Measurements from ENCODE around the gene RUNX1. TPM values are rescaled to one million over a fixed set of nuclear protein-coding genes. Genes with fewer than 3 reads are reported as not detected.

Gene RUNX1
- total RNA-seq, 2 donors from 2014 or later = 97.0 to 110 TPM

GRCh38 chr21:34782506-34783360, 266.4 kb downstream of the RUNX1 start:
- DNase-seq (no peak), ATAC-seq (no peak)
- H3K4me3 Mint-ChIP-seq = no peak overlapping the region
- H3K36me3 Mint-ChIP-seq (ENCODE audit: low read depth) = no peaks in the 10 kb centered on the region
- peaks cover 2% of the 10 kb centered on the region for H3K4me1 Mint-ChIP-seq
- no peak overlapping the region for H3K27ac Mint-ChIP-seq
- no peaks in the 10 kb centered on the region for H3K9me3 ChIP-seq (ENCODE audit: control insufficient read depth, low read length, poor library complexity, severe bottlenecking)
- H3K27me3 Mint-ChIP-seq = peaks cover 11% of the 10 kb centered on the region

GRCh38 chr21:34781526-34781925, 267.6 kb downstream of the RUNX1 start:
- no peak for ATAC-seq
- H3K27me3 Mint-ChIP-seq = peaks cover 18% of the 10 kb centered on the region

GRCh38 chr21:34779860-34780259, 269.2 kb downstream of the RUNX1 start:
- no peak overlapping the region for H3K4me3 Mint-ChIP-seq
- H3K27me3 Mint-ChIP-seq = peaks cover 28% of the 10 kb centered on the region
- no peaks in the 10 kb centered on the region for H3K36me3 Mint-ChIP-seq (ENCODE audit: low read depth)
- no peaks in the 10 kb centered on the region for H3K9me3 ChIP-seq (ENCODE audit: control insufficient read depth, low read length, poor library complexity, severe bottlenecking)
- no peak for DNase-seq
- H3K4me1 Mint-ChIP-seq = no peaks in the 10 kb centered on the region
- ATAC-seq = no peak
- no peak overlapping the region for H3K27ac Mint-ChIP-seq

More at GRCh38 chr21:34781526-34781925, 267.6 kb downstream of the RUNX1 start:
- H3K27ac Mint-ChIP-seq = no peak overlapping the region
- H3K36me3 Mint-ChIP-seq (ENCODE audit: low read depth) = no peaks in the 10 kb centered on the region
- no peaks in the 10 kb centered on the region for H3K9me3 ChIP-seq (ENCODE audit: control insufficient read depth, low read length, poor library complexity, severe bottlenecking)
- peaks cover 2% of the 10 kb centered on the region for H3K4me1 Mint-ChIP-seq
- no peak for DNase-seq
- no peak overlapping the region for H3K4me3 Mint-ChIP-seq

- no peak for ATAC-seq
- H3K4me1 Mint-ChIP-seq = no peaks in the 10 kb centered on the region
Observed at GRCh38 chr21:34775793-34776192, 273.3 kb downstream of the RUNX1 start.

GRCh38 chr21:34774750-34775149, 274.4 kb downstream of the RUNX1 start:
- Mint-ChIP-seq H3K27ac (no peak overlapping the region), H3K4me1 (no peaks in the 10 kb centered on the region), H3K27me3 (peaks cover 29% of the 10 kb centered on the region), H3K4me3 (no peak overlapping the region), H3K36me3 (ENCODE audit: low read depth) (no peaks in the 10 kb centered on the region)
- no peaks in the 10 kb centered on the region for H3K9me3 ChIP-seq (ENCODE audit: control insufficient read depth, low read length, poor library complexity, severe bottlenecking)
- DNase-seq = no peak
- no peak for ATAC-seq

More at GRCh38 chr21:34775793-34776192, 273.3 kb downstream of the RUNX1 start:
- Mint-ChIP-seq H3K27ac (no peak overlapping the region), H3K36me3 (ENCODE audit: low read depth) (no peaks in the 10 kb centered on the region), H3K4me3 (no peak overlapping the region), H3K27me3 (peaks cover 29% of the 10 kb centered on the region)
- no peak for DNase-seq
- no peaks in the 10 kb centered on the region for H3K9me3 ChIP-seq (ENCODE audit: control insufficient read depth, low read length, poor library complexity, severe bottlenecking)

GRCh38 chr21:34771512-34772028, 277.5 kb downstream of the RUNX1 start:
- Mint-ChIP-seq H3K27me3 (peaks cover 24% of the 10 kb centered on the region), H3K36me3 (ENCODE audit: low read depth) (no peaks in the 10 kb centered on the region), H3K4me3 (no peak overlapping the region), H3K27ac (no peak overlapping the region), H3K4me1 (no peaks in the 10 kb centered on the region)
- ATAC-seq (no peak), DNase-seq (no peak)
- no peaks in the 10 kb centered on the region for H3K9me3 ChIP-seq (ENCODE audit: control insufficient read depth, low read length, poor library complexity, severe bottlenecking)

- peaks cover 20% of the 10 kb centered on the region for H3K27me3 Mint-ChIP-seq
- ATAC-seq = no peak
- H3K4me1 Mint-ChIP-seq = no peaks in the 10 kb centered on the region
Observed at GRCh38 chr21:34770576-34770975, 278.5 kb downstream of the RUNX1 start.

GRCh38 chr21:34768326-34768725, 280.8 kb downstream of the RUNX1 start:
- no peak for DNase-seq
- no peak overlapping the region for H3K27ac Mint-ChIP-seq

More at GRCh38 chr21:34770576-34770975, 278.5 kb downstream of the RUNX1 start:
- H3K36me3 Mint-ChIP-seq (ENCODE audit: low read depth) = no peaks in the 10 kb centered on the region
- no peaks in the 10 kb centered on the region for H3K9me3 ChIP-seq (ENCODE audit: control insufficient read depth, low read length, poor library complexity, severe bottlenecking)
- no peak overlapping the region for H3K4me3 Mint-ChIP-seq
- H3K27ac Mint-ChIP-seq = no peak overlapping the region
- no peak for DNase-seq

GRCh38 chr21:34766862-34767261, 282.2 kb downstream of the RUNX1 start:
- H3K27me3 Mint-ChIP-seq = peaks cover 8% of the 10 kb centered on the region

More at GRCh38 chr21:34768326-34768725, 280.8 kb downstream of the RUNX1 start:
- no peaks in the 10 kb centered on the region for H3K9me3 ChIP-seq (ENCODE audit: control insufficient read depth, low read length, poor library complexity, severe bottlenecking)
- no peaks in the 10 kb centered on the region for H3K36me3 Mint-ChIP-seq (ENCODE audit: low read depth)
- H3K4me1 Mint-ChIP-seq = no peaks in the 10 kb centered on the region
- no peak for ATAC-seq
- H3K27me3 Mint-ChIP-seq = peaks cover 8% of the 10 kb centered on the region
- H3K4me3 Mint-ChIP-seq = no peak overlapping the region

GRCh38 chr21:34765619-34766018, 283.5 kb downstream of the RUNX1 start:
- Mint-ChIP-seq H3K27me3 (peaks cover 8% of the 10 kb centered on the region), H3K36me3 (ENCODE audit: low read depth) (no peaks in the 10 kb centered on the region), H3K27ac (no peak overlapping the region), H3K4me1 (no peaks in the 10 kb centered on the region), H3K4me3 (no peak overlapping the region)
- DNase-seq = no peak
- H3K9me3 ChIP-seq (ENCODE audit: control insufficient read depth, low read length, poor library complexity, severe bottlenecking) = no peaks in the 10 kb centered on the region
- ATAC-seq = no peak

More at GRCh38 chr21:34766862-34767261, 282.2 kb downstream of the RUNX1 start:
- Mint-ChIP-seq H3K27ac (no peak overlapping the region), H3K4me3 (no peak overlapping the region), H3K4me1 (no peaks in the 10 kb centered on the region), H3K36me3 (ENCODE audit: low read depth) (no peaks in the 10 kb centered on the region)
- DNase-seq (no peak), ATAC-seq (no peak)
- H3K9me3 ChIP-seq (ENCODE audit: control insufficient read depth, low read length, poor library complexity, severe bottlenecking) = no peaks in the 10 kb centered on the region

- Mint-ChIP-seq H3K36me3 (ENCODE audit: low read depth) (no peaks in the 10 kb centered on the region), H3K4me3 (no peak overlapping the region), H3K4me1 (no peaks in the 10 kb centered on the region), H3K27ac (no peak overlapping the region), H3K27me3 (peaks cover 8% of the 10 kb centered on the region)
- no peaks in the 10 kb centered on the region for H3K9me3 ChIP-seq (ENCODE audit: control insufficient read depth, low read length, poor library complexity, severe bottlenecking)
- no peak for DNase-seq
- ATAC-seq = no peak
Observed at GRCh38 chr21:34764715-34765284, 284.3 kb downstream of the RUNX1 start.

- H3K4me1 Mint-ChIP-seq = no peaks in the 10 kb centered on the region
- H3K4me3 Mint-ChIP-seq = no peak overlapping the region
- no peaks in the 10 kb centered on the region for H3K9me3 ChIP-seq (ENCODE audit: control insufficient read depth, low read length, poor library complexity, severe bottlenecking)
- H3K27me3 Mint-ChIP-seq = no peaks in the 10 kb centered on the region
- H3K27ac Mint-ChIP-seq = no peak overlapping the region
- DNase-seq (no peak), ATAC-seq (no peak)
- no peaks in the 10 kb centered on the region for H3K36me3 Mint-ChIP-seq (ENCODE audit: low read depth)
Observed at GRCh38 chr21:34762786-34763185, 286.3 kb downstream of the RUNX1 start.

GRCh38 chr21:34761758-34762330, 287.3 kb downstream of the RUNX1 start:
- no peak overlapping the region for H3K4me3 Mint-ChIP-seq
- no peaks in the 10 kb centered on the region for H3K9me3 ChIP-seq (ENCODE audit: control insufficient read depth, low read length, poor library complexity, severe bottlenecking)
- H3K36me3 Mint-ChIP-seq (ENCODE audit: low read depth) = no peaks in the 10 kb centered on the region
- H3K4me1 Mint-ChIP-seq = no peaks in the 10 kb centered on the region
- H3K27ac Mint-ChIP-seq = no peak overlapping the region
- no peaks in the 10 kb centered on the region for H3K27me3 Mint-ChIP-seq
- no peak for DNase-seq
- ATAC-seq = no peak
